Measurements from ENCODE around the gene GNAS-AS1. TPM values are rescaled to one million over a fixed set of nuclear protein-coding genes. Genes with fewer than 3 reads are reported as not detected.
"Not testable (repeated sequence)": the region's sequence is repeated elsewhere in the genome, so short reads cannot be mapped to it uniquely, and the experiment has no call there.

The GNAS-AS1 gene
- total and polyA plus RNA-seq, 12 donors: 0.09 to 1.00 (median 0.24) TPM; not detected in 5

DNA sequence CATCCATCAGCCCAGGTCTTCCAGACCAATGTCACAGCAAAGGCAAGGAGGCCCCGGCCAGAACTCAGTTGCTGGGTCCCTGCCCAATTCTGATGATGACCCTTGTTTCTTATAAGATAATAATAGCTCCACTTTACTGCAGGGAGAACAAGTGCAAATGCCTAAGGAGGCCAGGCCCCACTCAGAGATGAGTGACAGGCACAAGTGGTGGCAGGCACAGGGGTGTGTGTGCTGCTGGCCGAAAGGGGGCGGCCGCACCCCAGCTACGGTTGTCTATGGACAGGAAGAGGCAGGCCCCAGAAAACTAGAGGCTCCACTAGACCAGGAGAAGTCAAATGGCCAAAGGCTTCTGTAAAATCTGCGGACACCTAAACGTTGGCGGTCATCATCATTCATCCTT lies 28.6 kb downstream of the GNAS-AS1 start:
- no peak overlapping the region for H3K27ac ChIP-seq
- intact Hi-C loops (cut with DNase I): no loop called here
- H3K4me3 ChIP-seq: no peak overlapping the region
- H3K36me3 ChIP-seq (replicated peaks in 1 of 2): no peaks in the 10 kb centered on the region
- no peak for TF ChIP-seq POLR2A (IDR thresholded peaks at IDR 0.05)
- no peak for TF ChIP-seq CTCF (IDR thresholded peaks at IDR 0.05)
- WGBS, 4 donors: 81 to 93% (median 87%) methylated on average over 8 of the region's 8 CpGs
- no peaks in the 10 kb centered on the region for H3K27me3 ChIP-seq
- no peaks in the 10 kb centered on the region for H3K9me3 ChIP-seq (replicated peaks in 1 of 3)
- no peaks in the 10 kb centered on the region for H3K4me1 ChIP-seq (replicated peaks in 1 of 2)
- no peak for DNase-seq

DNA sequence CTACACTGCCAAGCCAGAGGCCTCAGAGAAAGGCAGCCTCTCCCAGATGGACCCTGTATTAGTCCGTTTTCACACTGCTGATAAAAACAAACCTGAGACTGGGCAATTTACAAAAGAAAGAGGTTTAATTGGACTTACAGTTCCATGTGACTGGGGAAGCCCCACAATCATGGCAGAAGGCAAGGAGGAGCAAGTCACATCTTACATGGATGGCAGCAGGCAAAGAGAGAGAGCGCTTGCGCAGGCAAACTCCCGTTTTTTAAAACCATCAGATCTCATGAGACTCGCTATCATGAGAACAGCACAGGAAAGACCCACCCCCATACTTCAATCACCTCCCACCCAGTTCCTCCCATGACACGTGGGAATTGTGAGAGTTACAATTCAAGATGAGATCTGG lies 30.2 kb downstream of the GNAS-AS1 start:
- H3K4me1 ChIP-seq (replicated peaks in 1 of 2); H3K9me3 ChIP-seq (replicated peaks in 1 of 3); intact Hi-C loops (cut with DNase I); DNase-seq; H3K36me3 ChIP-seq (replicated peaks in 1 of 2); H3K27me3 ChIP-seq; H3K4me3 ChIP-seq; H3K27ac ChIP-seq: not testable (repeated sequence)
- WGBS, 4 donors: 90 to 94% (median 91%) methylated on average over 6 of the region's 6 CpGs

GRCh38 chr20:58819921-58820320 lies 30.8 kb downstream of the GNAS-AS1 start:
- WGBS, 4 donors: 95 to 98% (median 95%) methylated on average over 12 to 13 of the region's 13 CpGs

DNA sequence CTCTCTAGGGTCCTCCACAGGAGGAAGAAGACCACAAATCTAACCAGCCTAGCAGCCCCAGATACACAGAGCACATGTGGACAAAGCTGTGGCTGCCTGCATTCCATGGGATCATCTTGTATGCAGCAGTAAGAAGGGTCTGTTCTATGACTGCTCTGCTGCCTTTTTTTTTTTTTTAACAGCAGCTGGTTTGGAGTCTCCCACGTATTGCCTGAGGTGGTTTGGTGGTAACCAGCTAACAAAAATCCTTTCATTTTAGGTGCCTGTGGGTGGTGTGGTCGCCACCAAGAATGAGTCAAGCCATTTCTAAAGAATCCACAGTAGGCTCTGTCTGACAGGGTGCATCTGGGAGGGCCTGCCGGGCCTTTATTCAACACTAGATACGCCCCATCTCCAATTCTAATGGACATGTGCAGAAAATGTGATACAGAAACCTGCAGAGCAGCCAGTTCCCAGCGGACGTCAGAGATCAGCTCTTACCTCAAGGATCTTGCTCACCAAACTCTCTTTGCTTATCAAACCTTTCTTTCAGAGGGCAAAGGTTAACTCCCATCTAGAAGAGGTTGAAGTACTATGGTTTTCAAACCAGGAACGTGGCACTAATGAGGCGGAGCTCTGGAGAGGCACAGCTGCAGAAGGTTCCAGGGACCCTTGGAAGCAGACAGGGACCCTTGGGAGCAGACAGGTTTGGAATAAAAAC lies 32.0 kb downstream of the GNAS-AS1 start:
- H3K27me3 ChIP-seq: no peaks in the 10 kb centered on the region
- 86 to 88% (median 87%) methylated on average over 8 of the region's 8 CpGs for WGBS, 4 donors
- TF ChIP-seq CTCF (IDR thresholded peaks at IDR 0.05): no peak
- TF ChIP-seq POLR2A (IDR thresholded peaks at IDR 0.05): no peak
- no peaks in the 10 kb centered on the region for H3K9me3 ChIP-seq (replicated peaks in 1 of 3)
- no peak for DNase-seq
- no peak overlapping the region for H3K27ac ChIP-seq
- H3K36me3 ChIP-seq (replicated peaks in 1 of 2): no peaks in the 10 kb centered on the region
- H3K4me1 ChIP-seq (replicated peaks in 1 of 2): no peaks in the 10 kb centered on the region
- H3K4me3 ChIP-seq: no peak overlapping the region
- intact Hi-C loops (cut with DNase I): no loop called here

More at GRCh38 chr20:58819921-58820320, 30.8 kb downstream of the GNAS-AS1 start:
- H3K9me3 ChIP-seq (replicated peaks in 1 of 3): no peaks in the 10 kb centered on the region
- TF ChIP-seq POLR2A (IDR thresholded peaks at IDR 0.05) (no peak), CTCF (IDR thresholded peaks at IDR 0.05) (no peak)
- intact Hi-C loops (cut with DNase I): no loop called here
- H3K27me3 ChIP-seq: no peaks in the 10 kb centered on the region
- no peak overlapping the region for H3K4me3 ChIP-seq
- DNase-seq: no peak
- H3K4me1 ChIP-seq (replicated peaks in 1 of 2): no peaks in the 10 kb centered on the region
- no peak overlapping the region for H3K27ac ChIP-seq
- H3K36me3 ChIP-seq (replicated peaks in 1 of 2): no peaks in the 10 kb centered on the region

GRCh38 chr20:58817748-58818147 lies 33.0 kb downstream of the GNAS-AS1 start:
- H3K4me3 ChIP-seq: no peak overlapping the region
- H3K27me3 ChIP-seq: no peaks in the 10 kb centered on the region
- DNase-seq: peak in 2 of 7 donors; percentile 10 to 17
- H3K36me3 ChIP-seq (replicated peaks in 1 of 2): no peaks in the 10 kb centered on the region
- intact Hi-C loops (cut with DNase I): no loop called here
- H3K4me1 ChIP-seq (replicated peaks in 1 of 2): no peaks in the 10 kb centered on the region
- no peak overlapping the region for H3K27ac ChIP-seq
- 51 to 67% (median 59%) methylated on average over 4 to 10 of the region's 10 CpGs for WGBS, 4 donors
- TF ChIP-seq CTCF (IDR thresholded peaks at IDR 0.05) (no peak), POLR2A (IDR thresholded peaks at IDR 0.05) (no peak)
- H3K9me3 ChIP-seq (replicated peaks in 1 of 3): no peaks in the 10 kb centered on the region

All from adrenal gland (tissue), 12 donors.